Mucosa of descending colon (tissue), 3 donors: ENCODE results near the gene MRM1. TPM values are rescaled to one million over a fixed set of nuclear protein-coding genes. Genes with fewer than 3 reads are reported as not detected.

ENCODE experiments used
- ATAC-seq: fragments of 200-7000 bp; cut with Tn5 transposase; one replicate; pipeline ENCODE4 v1.9.1; 2020; ENCODE audit warnings: mild to moderate bottlenecking, moderate library complexity
- DNase-seq, 3 donors: peaks; one replicate each; pipeline ENCODE4 v3.0.0-alpha.2; 2020
- H3K36me3 ChIP-seq: fragments of 200-600 bp; one replicate; pipeline ENCODE4 v1.8.0; 2021; ENCODE audit warnings: low read depth, mild to moderate bottlenecking
- H3K4me1 ChIP-seq: fragments of 200-600 bp; one replicate; pipeline ENCODE4 v1.8.0; 2021; ENCODE audit warnings: low read depth, mild to moderate bottlenecking
- H3K4me3 ChIP-seq: fragments of 200-600 bp; one replicate; pipeline ENCODE4 v1.8.0; 2021; ENCODE audit warnings: mild to moderate bottlenecking
- H3K9me3 ChIP-seq: fragments of 200-600 bp; one replicate; pipeline ENCODE4 v1.8.0; 2021; ENCODE audit warnings: mild to moderate bottlenecking
- intact Hi-C, 2 donors: fragments of 100-400 bp; cut with DNase I in 1 of 2; cut with micrococcal nuclease in 1 of 2; formaldehyde crosslinking; loops; one replicate each; pipeline versions ENCODE4 v1.11.0 to v1.11.1; 2022; cut with DNase I, micrococcal nuclease
- total RNA-seq, 3 donors: library from RNA; stranded (reverse); fragmentation: NEBNext Ultra II Directional in 2 of 3; extraction: Animal tissue kit (Norgen Biotek cat#: 25700) in 2 of 3; gene quantifications; one replicate each; pipeline versions ENCODE4 v1.2.1 to v1.2.4, GENCODE V29; 2021 to 2023
- TF ChIP-seq, protein P1 (sequence below): fragments of 200-600 bp; IDR thresholded peaks from one replicate; pipeline ENCODE4 v1.8.0; 2022; ENCODE audit warnings: antibody characterized with exemption, mild to moderate bottlenecking
- donor health status: DM: no; HTN: no; CAD: no; lungs with moderate emphysema.
- donor health status: DM: no; HTN: no; CAD: no.
- donor health status: DM: no; HTN: yes; CAD: no.

The MRM1 gene
- total RNA-seq, 3 donors from 2014 or later = 8.2 to 12.8 (median 8.3) TPM

DNA sequence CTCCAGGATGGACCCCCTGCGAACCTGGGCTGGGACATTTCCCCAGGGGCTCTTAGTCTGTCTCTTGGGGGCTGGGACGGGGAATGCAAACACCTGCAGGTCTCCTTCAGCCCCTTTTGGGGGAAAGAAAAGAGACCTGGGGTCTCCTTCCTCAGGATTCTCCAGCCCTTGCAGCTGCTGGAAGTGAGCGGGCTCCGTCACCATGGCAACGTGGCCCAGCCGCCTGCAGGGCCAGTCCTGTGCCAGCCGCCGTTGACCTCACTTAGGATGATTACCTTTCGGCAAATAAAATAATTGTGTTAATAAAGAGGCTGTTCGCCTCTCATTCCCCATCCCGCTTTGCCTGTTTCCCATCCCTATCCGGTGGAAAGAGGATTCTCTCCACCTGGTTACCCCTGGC is 25.7 kb downstream of the MRM1 start:
- TF ChIP-seq, protein P1, sequence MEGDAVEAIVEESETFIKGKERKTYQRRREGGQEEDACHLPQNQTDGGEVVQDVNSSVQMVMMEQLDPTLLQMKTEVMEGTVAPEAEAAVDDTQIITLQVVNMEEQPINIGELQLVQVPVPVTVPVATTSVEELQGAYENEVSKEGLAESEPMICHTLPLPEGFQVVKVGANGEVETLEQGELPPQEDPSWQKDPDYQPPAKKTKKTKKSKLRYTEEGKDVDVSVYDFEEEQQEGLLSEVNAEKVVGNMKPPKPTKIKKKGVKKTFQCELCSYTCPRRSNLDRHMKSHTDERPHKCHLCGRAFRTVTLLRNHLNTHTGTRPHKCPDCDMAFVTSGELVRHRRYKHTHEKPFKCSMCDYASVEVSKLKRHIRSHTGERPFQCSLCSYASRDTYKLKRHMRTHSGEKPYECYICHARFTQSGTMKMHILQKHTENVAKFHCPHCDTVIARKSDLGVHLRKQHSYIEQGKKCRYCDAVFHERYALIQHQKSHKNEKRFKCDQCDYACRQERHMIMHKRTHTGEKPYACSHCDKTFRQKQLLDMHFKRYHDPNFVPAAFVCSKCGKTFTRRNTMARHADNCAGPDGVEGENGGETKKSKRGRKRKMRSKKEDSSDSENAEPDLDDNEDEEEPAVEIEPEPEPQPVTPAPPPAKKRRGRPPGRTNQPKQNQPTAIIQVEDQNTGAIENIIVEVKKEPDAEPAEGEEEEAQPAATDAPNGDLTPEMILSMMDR = no peak
- Histone ChIP-seq H3K9me3 (no peaks in the 10 kb centered on the region), H3K4me1 (no peaks in the 10 kb centered on the region), H3K36me3 (no peaks in the 10 kb centered on the region), H3K4me3 (no peak overlapping the region)
- no peak for ATAC-seq
- DNase-seq = no peak
- intact Hi-C loops = loop anchor here in 1 of 2 donors (10.0 kb wide), 1 partner anchor 428 kb away; no protein-coding TSS in a partner anchor

GRCh38 chr17:36628576-36628975 is 27.2 kb downstream of the MRM1 start:
- H3K4me1 ChIP-seq = no peaks in the 10 kb centered on the region
- TF ChIP-seq, protein P1 = no peak
- H3K4me3 ChIP-seq = no peak overlapping the region
- H3K36me3 ChIP-seq = no peaks in the 10 kb centered on the region
- no peak for ATAC-seq
- intact Hi-C loops = loop anchor here in 1 of 2 donors (10.0 kb wide), 1 partner anchor 426 kb away; no protein-coding TSS in a partner anchor
- H3K9me3 ChIP-seq = no peaks in the 10 kb centered on the region
- DNase-seq = no peak

DNA sequence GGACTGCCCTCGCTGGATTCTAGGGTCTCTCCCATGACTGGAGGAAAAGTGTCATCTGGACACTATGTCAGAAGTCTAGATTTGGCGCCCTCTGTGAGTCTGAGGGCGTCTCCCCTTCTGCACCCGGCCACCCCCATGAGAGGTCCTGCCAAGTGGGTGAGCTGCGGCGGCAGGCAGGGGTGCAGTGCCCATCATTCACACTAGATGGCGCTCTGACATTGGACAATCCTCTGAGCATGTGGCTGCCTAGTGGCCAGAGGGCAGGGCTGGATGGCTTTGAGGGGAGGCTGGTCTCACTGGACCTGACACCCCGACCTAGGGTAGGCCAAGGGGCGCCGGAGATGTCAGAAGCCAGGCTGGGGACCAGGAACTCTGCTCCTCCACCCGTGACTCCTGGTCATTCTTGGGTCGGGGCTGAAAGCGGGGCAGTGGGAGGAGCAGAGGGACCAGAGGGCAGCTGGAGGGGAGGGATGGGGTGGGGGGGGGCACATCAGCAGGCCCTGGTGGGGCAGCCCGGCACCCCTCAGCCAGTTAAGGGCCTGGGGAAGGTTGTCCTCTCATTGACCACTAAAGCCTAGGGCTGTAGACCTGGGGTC is 28.0 kb downstream of the MRM1 start:
- no peaks in the 10 kb centered on the region for H3K4me1 ChIP-seq
- H3K36me3 ChIP-seq = no peaks in the 10 kb centered on the region
- H3K9me3 ChIP-seq = no peaks in the 10 kb centered on the region
- TF ChIP-seq, protein P1 = peak; percentile 98
- intact Hi-C loops = loop anchor here in 1 of 2 donors (10.0 kb wide), 1 partner anchor 425 kb away; no protein-coding TSS in a partner anchor
- no peak overlapping the region for H3K4me3 ChIP-seq
- DNase-seq = peak; percentile 67 to 89 (median 84)
- ATAC-seq = peak; percentile 96

GRCh38 chr17:36629970-36630502 is 28.7 kb downstream of the MRM1 start:
- DNase-seq = no peak
- intact Hi-C loops = loop anchor here in 1 of 2 donors (10.0 kb wide), 1 partner anchor 425 kb away; no protein-coding TSS in a partner anchor
- TF ChIP-seq, protein P1 = no peak
- no peak overlapping the region for H3K4me3 ChIP-seq
- H3K4me1 ChIP-seq = no peaks in the 10 kb centered on the region
- H3K36me3 ChIP-seq = no peaks in the 10 kb centered on the region
- no peaks in the 10 kb centered on the region for H3K9me3 ChIP-seq
- no peak for ATAC-seq

GRCh38 chr17:36631022-36631421 is 29.6 kb downstream of the MRM1 start:
- intact Hi-C loops = no loop called here
- Histone ChIP-seq H3K4me1 (no peaks in the 10 kb centered on the region), H3K36me3 (no peaks in the 10 kb centered on the region), H3K4me3 (no peak overlapping the region), H3K9me3 (no peaks in the 10 kb centered on the region)
- DNase-seq (no peak), ATAC-seq (no peak)
- TF ChIP-seq, protein P1 = no peak
